NOMO-1 treated with DMSO at 0.1 percent for 48 hours (cell line): ENCODE results near the gene GLIS1.

Experiments used
- DNase-seq: peaks from one replicate; lab custom pipeline; 2025; ENCODE audit not compliant: unreplicated experiment; lab: John Stamatoyannopoulos, UW

The GLIS1 gene

GRCh38 chr1:53517109-53517508 lies 221.9 kb downstream of the GLIS1 start:
- no peak for DNase-seq

GRCh38 chr1:53516181-53516580 lies 222.8 kb downstream of the GLIS1 start:
- no peak for DNase-seq

DNA sequence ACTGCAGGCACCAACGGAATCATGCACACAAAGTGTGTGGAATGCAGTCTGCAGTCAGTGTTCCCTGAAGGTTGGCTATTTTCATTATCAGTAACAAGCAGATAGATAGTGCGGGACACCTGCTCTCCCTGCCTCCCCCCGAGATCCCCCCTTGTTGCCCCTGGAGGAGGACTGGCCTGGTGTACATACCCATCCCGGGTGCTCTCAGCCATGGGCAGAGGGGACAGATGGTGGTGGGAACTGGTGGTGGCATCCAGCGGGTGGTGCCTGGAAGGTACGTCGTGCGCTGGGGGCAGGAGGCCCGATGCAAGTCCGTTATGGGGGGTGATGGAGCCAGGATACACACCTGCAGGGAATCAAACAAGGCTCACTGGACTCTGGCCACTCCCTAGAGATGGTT lies 224.5 kb downstream of the GLIS1 start:
- DNase-seq: no peak

- no peak for DNase-seq
Measured at GRCh38 chr1:53513846-53514245, 225.1 kb downstream of the GLIS1 start.

DNA sequence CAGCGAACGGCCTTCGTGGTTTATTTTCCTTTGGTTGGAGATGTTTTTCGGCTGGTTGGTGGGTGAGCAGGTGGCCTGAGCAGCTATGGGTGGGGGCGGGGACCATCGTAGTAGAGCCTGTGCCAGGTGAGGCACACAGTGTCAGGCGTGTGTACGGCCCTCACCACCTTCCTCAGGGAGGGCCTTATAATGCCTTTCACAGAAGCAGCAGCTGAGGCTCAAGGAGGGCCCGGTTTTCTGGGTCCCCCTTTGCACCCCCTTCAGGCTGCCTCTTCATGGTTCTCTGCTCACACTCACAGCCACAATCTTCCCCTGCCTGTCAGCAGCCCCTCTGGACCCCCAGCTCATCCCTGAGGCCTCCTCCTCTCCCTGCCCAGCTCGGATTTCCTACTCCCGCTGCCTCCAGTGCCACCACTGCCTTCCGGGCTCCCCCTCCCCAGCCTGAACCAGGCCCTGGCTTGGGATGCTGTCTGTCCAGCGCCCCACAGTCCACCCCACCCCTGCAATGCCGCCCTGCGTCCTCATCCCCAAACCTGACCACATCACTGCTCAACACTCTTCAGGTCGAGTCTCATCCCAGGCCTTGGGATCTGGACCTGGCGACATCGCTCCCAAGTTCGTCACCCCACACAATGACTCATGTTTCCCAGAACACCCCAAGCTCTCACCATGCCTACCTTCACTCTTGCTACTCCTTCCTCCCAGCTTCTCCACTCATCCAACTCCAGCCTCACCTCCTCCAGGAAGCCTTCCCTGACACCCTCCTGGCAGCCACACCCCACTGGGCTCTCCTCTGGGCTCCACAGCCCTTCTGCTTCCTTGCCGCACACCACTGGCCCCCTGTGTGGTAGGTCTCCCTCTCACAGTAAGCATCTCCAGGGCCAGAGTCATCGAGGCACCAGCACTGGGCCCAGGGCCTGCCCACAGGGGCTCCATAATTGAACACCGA lies 225.9 kb downstream of the GLIS1 start:
- no peak for DNase-seq

DNA sequence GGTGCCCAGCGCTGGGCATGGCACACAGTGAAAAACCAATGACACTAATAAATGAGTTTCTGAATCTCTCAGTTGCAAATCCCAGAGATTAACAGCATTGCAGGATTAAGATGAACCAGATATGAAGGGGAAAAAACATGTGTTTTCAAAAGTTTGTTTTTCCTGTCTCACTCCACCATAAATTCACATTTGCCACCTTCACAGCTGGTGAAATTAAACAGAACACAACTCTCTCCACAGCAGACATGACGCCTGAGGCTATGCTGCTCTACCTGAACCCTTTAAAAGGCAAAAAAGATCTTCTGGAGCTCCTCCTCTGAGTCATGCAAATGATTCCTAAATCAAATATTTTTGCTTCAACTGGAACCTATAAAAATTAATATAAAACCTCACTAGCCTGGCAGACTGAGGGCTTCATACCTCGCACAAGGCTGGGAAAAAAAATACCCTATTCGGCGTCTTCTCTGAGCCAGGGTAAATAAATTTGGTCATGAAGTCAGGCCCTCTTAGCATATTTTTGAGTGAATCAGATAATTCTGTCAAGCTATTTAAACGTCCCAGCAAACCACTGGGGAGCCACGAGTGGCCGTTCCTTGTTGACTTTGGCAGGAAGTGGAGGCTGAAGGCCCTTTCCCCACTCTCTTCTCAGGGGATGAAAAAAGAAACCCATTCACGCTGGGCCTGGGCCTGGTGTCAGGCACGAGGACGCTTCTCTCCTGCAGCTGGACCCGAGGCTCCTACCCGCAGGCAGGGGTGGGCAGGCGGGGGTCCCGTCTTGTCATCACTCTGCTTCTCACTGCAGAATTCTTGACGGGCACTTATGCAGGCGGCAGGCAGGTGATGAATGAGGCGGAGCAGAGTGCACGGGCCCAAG lies 226.8 kb downstream of the GLIS1 start:
- no peak for DNase-seq

- no peak for DNase-seq
Measured at GRCh38 chr1:53511323-53511932, 227.5 kb downstream of the GLIS1 start.

- no peak for DNase-seq
Measured at GRCh38 chr1:53510215-53510614, 228.7 kb downstream of the GLIS1 start.

- DNase-seq: no peak
Measured at GRCh38 chr1:53509775-53510174, 229.2 kb downstream of the GLIS1 start.

DNA sequence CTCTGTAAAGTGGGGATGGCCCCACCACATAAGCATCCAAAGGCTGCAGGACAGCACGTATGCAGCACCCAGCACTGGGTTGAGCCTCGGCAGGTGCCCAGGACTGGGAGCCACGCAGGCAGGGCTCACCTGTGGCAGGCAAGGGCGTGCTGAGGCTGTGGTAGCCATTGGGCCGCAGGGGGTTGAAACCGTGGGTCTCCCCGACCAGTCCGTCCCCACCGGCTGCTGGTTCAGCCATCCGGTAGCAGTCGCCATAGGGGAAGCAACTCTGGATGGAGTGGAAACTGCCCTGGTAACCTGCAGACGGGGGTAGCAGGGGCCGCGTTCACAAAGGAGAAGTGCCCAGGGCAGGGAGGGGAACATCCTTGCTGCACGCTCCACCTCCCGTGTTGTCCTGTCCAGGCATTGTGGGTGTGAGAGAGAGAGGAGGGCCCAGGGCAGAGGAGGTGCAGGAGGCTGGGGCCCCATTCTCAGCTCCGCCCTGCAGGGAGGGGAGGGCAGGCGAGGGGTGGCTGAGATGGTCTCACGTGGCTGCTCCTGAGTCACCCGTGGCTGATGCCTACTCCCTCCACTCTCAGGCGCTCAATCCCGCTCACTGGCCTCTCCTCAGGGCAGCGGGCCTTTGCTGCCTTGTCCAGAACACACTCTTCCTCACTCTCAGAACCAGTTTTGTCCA lies 229.8 kb downstream of the GLIS1 start:
- DNase-seq: peak; percentile 91

- no peak for DNase-seq
Measured at GRCh38 chr1:53508056-53508990, 230.6 kb downstream of the GLIS1 start.

GRCh38 chr1:53507116-53507820 lies 231.7 kb downstream of the GLIS1 start:
- DNase-seq: no peak

DNA sequence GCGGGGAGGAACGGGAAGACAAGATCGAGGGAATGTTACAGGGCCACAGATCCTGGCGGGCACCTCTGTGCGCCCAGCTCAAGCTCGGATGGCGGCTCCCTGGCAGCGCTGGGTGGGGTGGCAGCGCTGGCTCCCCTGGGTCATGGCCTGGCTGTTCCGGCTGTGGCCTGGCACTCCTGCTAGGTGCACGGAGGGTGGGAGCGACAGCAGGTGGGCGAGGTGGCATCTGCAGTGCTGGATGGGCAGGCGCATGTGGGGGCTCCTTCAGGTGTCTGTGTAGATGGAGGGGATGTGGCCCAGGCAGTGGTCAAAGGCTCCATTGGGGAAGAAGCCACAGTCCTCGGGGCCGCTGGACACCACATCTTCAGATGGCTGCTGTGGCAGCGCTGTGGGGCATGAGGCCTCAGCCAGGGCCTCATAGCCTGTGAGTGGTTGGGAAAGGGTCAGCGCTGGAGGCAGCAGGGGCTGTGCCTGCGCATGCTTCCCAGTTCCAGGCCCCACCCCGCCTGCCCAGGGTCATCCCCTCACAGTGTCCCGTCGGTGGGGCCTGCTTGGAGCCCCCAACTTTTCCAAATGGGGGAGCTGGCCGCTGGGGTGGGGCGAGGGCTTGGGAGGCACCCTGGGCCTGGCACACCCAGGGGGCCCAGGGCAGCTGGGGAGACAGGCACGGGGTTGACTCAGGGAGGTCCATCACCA lies 232.5 kb downstream of the GLIS1 start:
- DNase-seq: no peak

DNA sequence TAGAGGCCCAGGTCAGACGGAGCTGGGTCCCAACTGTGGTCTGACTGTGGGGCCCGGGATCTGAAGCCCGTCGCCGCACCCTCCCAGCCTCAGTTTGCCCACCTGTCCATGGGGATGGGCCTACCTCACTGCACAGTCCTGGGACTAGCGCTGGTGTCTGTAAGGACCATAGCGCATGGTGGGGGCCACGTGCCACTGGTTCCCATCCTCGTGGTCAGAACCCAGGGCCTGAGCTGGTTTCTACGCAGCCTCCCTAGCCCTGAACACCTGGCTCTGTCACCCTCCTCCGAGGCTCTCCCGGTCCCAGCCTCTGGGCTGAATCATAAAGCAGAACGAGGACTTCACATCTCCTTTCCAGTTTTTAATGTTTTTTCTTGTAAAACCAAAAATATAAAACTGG lies 233.1 kb downstream of the GLIS1 start:
- DNase-seq: no peak

- no peak for DNase-seq
Measured at GRCh38 chr1:53505401-53505800, 233.6 kb downstream of the GLIS1 start.

GRCh38 chr1:53504901-53505300 lies 234.1 kb downstream of the GLIS1 start:
- DNase-seq: no peak

DNA sequence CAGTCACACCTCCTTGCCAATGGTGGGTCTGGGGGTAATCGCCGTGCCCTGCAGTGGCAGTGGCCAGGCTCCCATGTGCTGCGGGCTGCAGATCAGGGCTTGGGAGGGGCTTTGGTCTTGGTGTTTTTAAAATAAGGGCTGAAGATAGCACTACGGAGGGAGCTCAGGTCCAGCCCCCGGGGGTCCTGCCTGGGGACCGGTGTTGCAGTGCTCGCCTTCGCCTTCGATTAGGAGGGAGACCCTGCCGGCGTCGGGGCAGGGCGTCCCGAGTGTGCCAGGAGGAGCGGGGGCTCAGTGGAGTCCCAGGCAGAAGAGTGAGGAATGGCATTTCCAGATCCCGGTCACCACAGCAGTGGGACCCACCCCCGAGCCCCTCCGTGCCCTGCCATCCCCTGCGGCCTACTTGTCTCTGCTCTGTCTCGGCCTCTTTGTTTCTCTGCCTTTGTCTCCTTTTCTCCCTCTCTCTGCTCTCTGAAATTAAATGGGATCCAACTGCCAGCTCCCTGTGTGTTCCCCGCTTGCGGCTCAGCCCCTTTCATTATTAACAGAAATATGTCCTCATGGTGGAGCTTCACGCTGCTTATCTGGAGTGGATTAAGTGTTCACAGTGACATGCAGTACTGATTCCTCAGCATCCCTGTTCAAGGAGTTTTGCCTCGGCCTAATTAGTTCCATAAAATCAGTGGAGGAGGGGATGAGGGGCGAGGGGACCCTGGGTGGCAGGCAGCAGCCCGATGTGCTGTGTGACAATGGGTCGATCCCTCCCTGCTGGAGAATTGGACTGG lies 235.3 kb downstream of the GLIS1 start:
- no peak for DNase-seq
